ENCODE measurements around the gene HBS1L. TPM values are rescaled to one million over a fixed set of nuclear protein-coding genes. Genes with fewer than 3 reads are reported as not detected.

Gene HBS1L
- total and polyA plus RNA-seq, 9 donors = 25.4 to 68.1 (median 55.9) TPM

DNA sequence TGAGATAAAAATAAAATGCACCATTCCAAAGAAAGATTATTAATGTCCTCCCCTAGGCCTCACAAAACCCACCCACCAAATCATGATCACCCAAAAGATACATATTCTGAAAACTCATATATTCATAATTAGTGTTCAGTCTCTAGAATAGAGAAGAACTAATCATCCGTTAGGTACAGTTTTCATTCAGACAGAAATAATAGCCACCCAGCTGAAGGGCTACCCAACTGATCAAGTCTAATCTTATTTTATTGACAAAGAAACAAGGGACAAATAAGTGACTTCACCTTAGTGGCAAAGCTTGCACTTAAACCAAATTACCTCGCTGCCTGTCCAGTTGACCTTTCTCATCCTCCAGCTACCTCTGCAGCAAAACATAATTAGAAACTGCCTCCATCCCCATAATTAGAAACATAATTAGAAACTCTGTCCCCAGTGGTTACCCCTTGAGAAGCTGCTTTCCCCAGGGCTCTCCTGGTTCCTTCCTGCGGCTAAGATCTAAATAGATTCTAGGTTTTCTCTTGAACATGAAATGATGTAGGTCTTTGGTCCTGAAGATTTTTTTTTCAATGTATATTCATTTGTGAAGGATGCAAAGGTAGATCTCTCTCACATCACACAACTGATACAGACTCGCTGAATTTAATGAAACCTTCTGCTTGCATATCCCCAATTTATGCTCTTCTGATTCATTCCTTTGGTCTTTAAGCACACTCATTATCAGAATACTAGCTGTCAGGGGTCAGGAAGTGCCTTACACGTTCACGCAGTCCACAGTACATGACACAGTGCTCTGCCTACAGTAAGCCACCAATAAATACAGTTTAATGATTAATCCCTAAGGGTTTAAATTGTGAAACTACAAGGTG, 46.3 kb downstream of the HBS1L start:
- intact Hi-C loops (cut with DNase I) = no loop called here
- H3K4me3 ChIP-seq = no peak overlapping the region
- H3K4me1 ChIP-seq (ENCODE audit: insufficient read depth) = no peaks in the 10 kb centered on the region
- no peak overlapping the region for H3K27ac ChIP-seq
- TF ChIP-seq, protein P1, sequence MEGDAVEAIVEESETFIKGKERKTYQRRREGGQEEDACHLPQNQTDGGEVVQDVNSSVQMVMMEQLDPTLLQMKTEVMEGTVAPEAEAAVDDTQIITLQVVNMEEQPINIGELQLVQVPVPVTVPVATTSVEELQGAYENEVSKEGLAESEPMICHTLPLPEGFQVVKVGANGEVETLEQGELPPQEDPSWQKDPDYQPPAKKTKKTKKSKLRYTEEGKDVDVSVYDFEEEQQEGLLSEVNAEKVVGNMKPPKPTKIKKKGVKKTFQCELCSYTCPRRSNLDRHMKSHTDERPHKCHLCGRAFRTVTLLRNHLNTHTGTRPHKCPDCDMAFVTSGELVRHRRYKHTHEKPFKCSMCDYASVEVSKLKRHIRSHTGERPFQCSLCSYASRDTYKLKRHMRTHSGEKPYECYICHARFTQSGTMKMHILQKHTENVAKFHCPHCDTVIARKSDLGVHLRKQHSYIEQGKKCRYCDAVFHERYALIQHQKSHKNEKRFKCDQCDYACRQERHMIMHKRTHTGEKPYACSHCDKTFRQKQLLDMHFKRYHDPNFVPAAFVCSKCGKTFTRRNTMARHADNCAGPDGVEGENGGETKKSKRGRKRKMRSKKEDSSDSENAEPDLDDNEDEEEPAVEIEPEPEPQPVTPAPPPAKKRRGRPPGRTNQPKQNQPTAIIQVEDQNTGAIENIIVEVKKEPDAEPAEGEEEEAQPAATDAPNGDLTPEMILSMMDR (IDR thresholded peaks at IDR 0.05) = no peak
- no peaks in the 10 kb centered on the region for H3K36me3 ChIP-seq
- no peak for DNase-seq
- WGBS, 3 donors = 81 to 88% (median 87%) methylated on average over 6 of the region's 6 CpGs
- no peaks in the 10 kb centered on the region for H3K27me3 ChIP-seq
- H3K9me3 ChIP-seq = no peaks in the 10 kb centered on the region

GRCh38 chr6:135006386-135006914, 48.2 kb downstream of the HBS1L start:
- no peaks in the 10 kb centered on the region for H3K9me3 ChIP-seq
- intact Hi-C loops (cut with DNase I) = no loop called here
- no peak for DNase-seq
- TF ChIP-seq POLR2A (IDR thresholded peaks at IDR 0.05) (no peak), EP300 (IDR thresholded peaks at IDR 0.05) (no peak)
- TF ChIP-seq, protein P1 (IDR thresholded peaks at IDR 0.05) = no peak
- no peak overlapping the region for H3K27ac ChIP-seq
- H3K36me3 ChIP-seq = no peaks in the 10 kb centered on the region
- H3K27me3 ChIP-seq = no peaks in the 10 kb centered on the region
- no peak overlapping the region for H3K4me3 ChIP-seq
- WGBS, 3 donors = 94 to 99% (median 96%) methylated on average over 3 of the region's 3 CpGs
- no peaks in the 10 kb centered on the region for H3K4me1 ChIP-seq (ENCODE audit: insufficient read depth)

GRCh38 chr6:135004399-135004798, 50.2 kb downstream of the HBS1L start:
- 94 to 97% (median 96%) methylated on average over 2 of the region's 2 CpGs for WGBS, 3 donors
- no peaks in the 10 kb centered on the region for H3K9me3 ChIP-seq
- no peak overlapping the region for H3K27ac ChIP-seq
- no peaks in the 10 kb centered on the region for H3K36me3 ChIP-seq
- no peak for DNase-seq
- no peak overlapping the region for H3K4me3 ChIP-seq
- TF ChIP-seq POLR2A (IDR thresholded peaks at IDR 0.05) (no peak), EP300 (IDR thresholded peaks at IDR 0.05) (no peak)
- TF ChIP-seq, protein P1 (IDR thresholded peaks at IDR 0.05) = no peak
- no peaks in the 10 kb centered on the region for H3K4me1 ChIP-seq (ENCODE audit: insufficient read depth)
- intact Hi-C loops (cut with DNase I) = no loop called here
- no peaks in the 10 kb centered on the region for H3K27me3 ChIP-seq

- Histone ChIP-seq H3K27me3 (no peaks in the 10 kb centered on the region), H3K9me3 (no peaks in the 10 kb centered on the region), H3K4me1 (ENCODE audit: insufficient read depth) (no peaks in the 10 kb centered on the region), H3K36me3 (no peaks in the 10 kb centered on the region), H3K4me3 (no peak overlapping the region), H3K27ac (no peak overlapping the region)
- DNase-seq = no peak
- TF ChIP-seq POLR2A (IDR thresholded peaks at IDR 0.05) (no peak), EP300 (IDR thresholded peaks at IDR 0.05) (no peak)
- TF ChIP-seq, protein P1 (IDR thresholded peaks at IDR 0.05) = no peak
- intact Hi-C loops (cut with DNase I) = no loop called here
- WGBS, 3 donors = 86 to 92% (median 87%) methylated on average over 6 of the region's 6 CpGs
Measured at GRCh38 chr6:135002974-135003703, 51.5 kb downstream of the HBS1L start.

All from ovary (tissue), 9 donors.